Measurements from ENCODE around the gene ALS2CL. TPM values are rescaled to one million over a fixed set of nuclear protein-coding genes. Genes with fewer than 3 reads are reported as not detected.

The ALS2CL gene
- total RNA-seq, 1 experiment from 2014 or later = 0.90 TPM

DNA sequence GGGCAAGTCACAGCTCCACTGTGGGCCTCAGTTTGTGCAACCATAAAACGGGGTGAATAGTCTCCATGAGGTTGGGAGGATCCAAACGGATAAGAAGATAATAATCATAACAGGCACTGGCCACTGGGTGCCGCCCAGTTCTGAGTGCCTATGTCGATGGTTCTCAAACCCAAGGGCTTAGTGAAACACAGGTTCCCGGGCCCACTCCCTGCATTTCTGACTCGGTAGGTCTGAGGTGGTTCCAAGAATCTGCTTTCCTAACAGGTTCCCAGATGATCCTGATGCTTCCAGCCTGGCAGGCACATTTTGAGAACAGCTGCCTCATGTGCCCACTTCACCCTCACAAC, 21.2 kb downstream of the ALS2CL start:
- in situ Hi-C loops (cut with HindIII; ENCODE audit: low pct_unique_long_range_greater_than_20kb, low sequenced_read_pairs) = no loop called here
- DNase-seq (ENCODE audit: low read depth, low spot score) = no peak

- no peak for DNase-seq (ENCODE audit: low read depth, low spot score)
- in situ Hi-C loops (cut with HindIII; ENCODE audit: low pct_unique_long_range_greater_than_20kb, low sequenced_read_pairs) = no loop called here
Observed at GRCh38 chr3:46671541-46672348, 21.7 kb downstream of the ALS2CL start.

- DNase-seq (ENCODE audit: low read depth, low spot score) = no peak
- in situ Hi-C loops (cut with HindIII; ENCODE audit: low pct_unique_long_range_greater_than_20kb, low sequenced_read_pairs) = no loop called here
Observed at GRCh38 chr3:46670891-46671427, 22.5 kb downstream of the ALS2CL start.

GRCh38 chr3:46670000-46670890, 23.2 kb downstream of the ALS2CL start:
- no peak for DNase-seq (ENCODE audit: low read depth, low spot score)
- in situ Hi-C loops (cut with HindIII; ENCODE audit: low pct_unique_long_range_greater_than_20kb, low sequenced_read_pairs) = no loop called here

DNA sequence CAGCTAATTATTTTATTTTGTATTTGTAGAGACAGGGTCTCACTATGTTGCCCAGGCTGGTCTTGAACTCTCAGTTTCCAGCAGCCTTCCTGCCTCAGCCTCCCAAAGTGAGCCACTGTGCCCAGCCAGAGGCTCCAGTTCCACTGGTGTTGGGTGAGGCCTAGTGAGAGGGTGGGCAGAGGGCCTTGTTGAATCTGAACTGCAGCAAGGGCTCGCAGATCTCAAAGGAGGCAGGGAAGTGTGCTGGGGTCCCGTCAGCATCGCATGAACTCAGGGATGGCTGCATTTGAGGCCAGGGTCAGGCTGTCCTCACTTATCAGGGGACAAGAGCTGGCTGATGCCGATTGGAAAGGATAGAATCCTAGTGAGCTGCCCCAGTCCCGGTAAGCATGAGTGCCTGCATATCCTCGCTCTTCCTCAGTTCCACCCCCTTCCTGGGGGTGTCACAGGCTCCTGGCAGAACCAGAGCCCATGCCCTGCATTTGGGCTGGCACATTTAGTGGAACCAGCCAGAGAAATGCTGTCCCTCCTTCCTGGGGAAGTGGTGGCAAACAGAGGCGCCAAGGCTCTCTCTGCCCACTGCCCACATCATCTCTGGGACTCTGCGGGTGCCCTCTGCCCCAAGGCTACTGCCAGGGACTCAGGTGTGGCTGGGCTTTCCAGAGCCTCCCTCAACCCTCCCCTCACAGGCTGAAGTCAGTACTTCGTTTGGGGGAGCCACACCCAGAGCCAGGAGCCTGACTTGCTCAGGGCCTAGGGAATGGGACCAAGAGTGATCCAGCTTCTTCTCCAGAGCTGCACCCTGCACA, 24.1 kb downstream of the ALS2CL start:
- DNase-seq (ENCODE audit: low read depth, low spot score) = no peak
- in situ Hi-C loops (cut with HindIII; ENCODE audit: low pct_unique_long_range_greater_than_20kb, low sequenced_read_pairs) = no loop called here

DNA sequence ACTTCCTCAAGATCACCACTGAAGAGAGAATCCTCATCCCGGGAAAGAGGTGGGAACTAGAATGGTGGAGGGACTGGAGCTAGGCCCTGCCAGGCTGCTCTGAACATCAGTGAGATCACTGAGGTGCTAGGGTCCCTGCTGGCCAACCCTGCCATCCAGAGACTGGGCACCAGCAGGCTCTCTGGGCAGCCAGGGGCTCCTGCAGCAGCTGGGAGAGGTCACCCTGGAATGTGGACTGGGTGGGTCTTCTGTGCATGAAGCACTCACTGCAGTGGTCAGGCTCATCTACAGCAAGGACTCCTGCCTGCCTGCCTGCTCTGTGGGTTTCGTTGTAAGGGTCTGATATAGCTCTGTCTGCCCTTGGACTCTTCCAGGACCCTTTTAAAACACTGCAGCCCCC, 24.9 kb downstream of the ALS2CL start:
- DNase-seq (ENCODE audit: low read depth, low spot score) = no peak
- in situ Hi-C loops (cut with HindIII; ENCODE audit: low pct_unique_long_range_greater_than_20kb, low sequenced_read_pairs) = no loop called here

DNA sequence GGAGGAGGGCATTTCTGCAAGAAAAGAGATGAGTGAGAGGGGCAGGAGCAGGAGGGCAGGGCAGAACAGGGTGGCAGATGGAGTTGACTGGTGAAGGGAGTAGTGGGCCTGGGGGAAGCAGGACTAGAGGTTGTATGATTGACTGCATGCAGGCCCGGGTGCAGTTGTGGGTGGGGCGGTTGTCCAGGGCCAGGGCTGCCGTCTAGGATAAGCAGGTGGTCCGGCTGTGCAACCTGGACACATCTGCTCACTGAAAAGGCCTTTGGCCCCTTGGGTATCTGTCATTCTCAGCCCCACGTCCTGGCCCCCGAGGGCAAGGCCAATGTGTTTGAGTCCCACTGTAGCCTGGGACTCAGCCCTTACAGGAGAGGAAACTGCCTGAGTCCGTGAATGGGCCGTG, 25.4 kb downstream of the ALS2CL start:
- in situ Hi-C loops (cut with HindIII; ENCODE audit: low pct_unique_long_range_greater_than_20kb, low sequenced_read_pairs) = no loop called here
- no peak for DNase-seq (ENCODE audit: low read depth, low spot score)

DNA sequence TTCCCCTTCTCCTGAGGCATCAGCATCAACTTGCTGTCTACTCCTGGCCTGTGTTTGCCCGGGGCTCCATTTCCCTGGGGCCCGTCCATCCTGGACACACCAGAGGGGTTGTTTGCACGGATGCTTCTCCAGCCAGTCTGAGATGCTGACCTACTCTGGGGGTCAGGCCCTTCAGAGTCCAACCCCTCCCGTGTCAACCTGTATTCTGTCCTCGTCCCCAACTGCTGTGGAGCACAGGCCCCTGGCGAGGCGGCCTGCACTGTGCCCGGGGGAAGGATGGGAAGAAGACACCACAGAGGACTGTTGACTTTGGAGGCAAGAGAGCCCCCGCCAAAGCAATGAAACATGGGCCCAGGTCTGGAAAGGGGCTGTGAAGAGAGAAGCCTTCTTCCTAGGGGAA, 25.8 kb downstream of the ALS2CL start:
- in situ Hi-C loops (cut with HindIII; ENCODE audit: low pct_unique_long_range_greater_than_20kb, low sequenced_read_pairs) = no loop called here
- DNase-seq (ENCODE audit: low read depth, low spot score) = no peak

GRCh38 chr3:46667061-46667621, 26.3 kb downstream of the ALS2CL start:
- in situ Hi-C loops (cut with HindIII; ENCODE audit: low pct_unique_long_range_greater_than_20kb, low sequenced_read_pairs) = no loop called here
- no peak for DNase-seq (ENCODE audit: low read depth, low spot score)

- no peak for DNase-seq (ENCODE audit: low read depth, low spot score)
- in situ Hi-C loops (cut with HindIII; ENCODE audit: low pct_unique_long_range_greater_than_20kb, low sequenced_read_pairs) = no loop called here
Observed at GRCh38 chr3:46666453-46666845, 27.0 kb downstream of the ALS2CL start.

DNA sequence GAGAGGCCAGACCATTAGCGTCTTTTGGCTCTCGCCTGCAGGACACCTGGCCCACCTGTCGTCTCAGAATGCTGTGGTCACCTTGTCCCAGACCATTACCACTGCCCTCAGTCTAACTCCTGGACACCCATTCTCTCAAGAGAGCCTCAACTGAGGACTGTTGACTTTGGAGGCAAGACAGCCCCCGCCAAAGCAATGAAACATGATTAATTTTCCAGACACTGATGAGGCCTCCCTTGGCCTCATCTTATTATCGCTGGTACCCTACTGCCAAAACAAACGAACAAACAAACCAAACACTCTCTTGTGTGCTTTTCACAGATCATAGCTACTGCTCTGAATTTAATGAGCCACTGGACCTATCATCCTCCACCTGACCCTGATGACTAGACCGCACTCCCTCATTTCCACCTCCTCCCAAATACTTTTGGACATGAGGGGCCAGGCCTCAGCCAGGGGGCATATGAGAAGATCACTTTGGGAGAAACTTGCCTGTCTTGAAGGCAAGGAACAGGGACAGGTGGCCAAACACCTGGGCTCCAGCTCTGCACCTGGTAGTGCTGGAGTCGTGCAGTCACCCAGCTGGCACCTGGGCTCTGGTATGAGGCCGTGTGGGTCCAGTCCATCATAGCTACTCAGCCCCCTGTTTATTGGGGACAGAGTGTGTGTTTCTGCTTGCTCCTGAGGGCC, 27.6 kb downstream of the ALS2CL start:
- no peak for DNase-seq (ENCODE audit: low read depth, low spot score)
- in situ Hi-C loops (cut with HindIII; ENCODE audit: low pct_unique_long_range_greater_than_20kb, low sequenced_read_pairs) = no loop called here

- in situ Hi-C loops (cut with HindIII; ENCODE audit: low pct_unique_long_range_greater_than_20kb, low sequenced_read_pairs) = no loop called here
- DNase-seq (ENCODE audit: low read depth, low spot score) = no peak
Observed at GRCh38 chr3:46664971-46665762, 28.3 kb downstream of the ALS2CL start.

DNA sequence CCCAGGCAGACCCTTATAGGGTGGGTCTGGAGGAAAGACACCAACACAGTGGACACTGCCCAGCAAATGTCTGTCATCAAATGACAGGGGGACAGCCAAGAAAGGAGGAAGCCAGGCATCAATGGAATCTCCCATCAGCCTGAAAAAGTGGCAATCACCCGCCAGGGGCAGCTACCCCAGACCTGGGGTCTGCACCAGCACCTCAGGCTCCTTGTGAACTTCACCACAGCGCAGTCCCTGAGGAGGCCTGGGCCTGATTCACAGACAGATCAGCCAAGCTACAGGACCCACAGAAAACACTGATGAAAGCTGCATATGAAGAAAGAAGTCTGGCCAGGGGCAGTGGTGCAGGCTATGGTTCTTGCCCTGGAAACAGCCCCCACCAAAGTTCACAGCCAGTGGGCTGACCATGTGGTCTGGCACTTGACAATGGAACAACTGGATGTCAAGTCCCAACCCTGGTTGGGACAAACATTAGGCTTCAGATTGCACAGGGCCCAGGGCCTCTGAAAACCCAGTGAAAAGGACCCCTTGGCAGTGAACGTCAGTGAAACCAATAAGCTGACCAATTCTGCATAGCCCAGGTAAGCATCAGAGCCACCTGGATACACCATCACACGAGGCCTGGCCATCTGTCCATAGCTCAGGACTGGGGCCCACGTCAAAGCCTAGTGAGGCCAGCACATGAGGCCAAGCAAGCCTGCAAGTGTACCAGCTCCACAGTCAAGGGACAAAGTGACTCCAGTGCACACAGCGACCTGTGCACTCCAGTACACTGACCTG, 29.1 kb downstream of the ALS2CL start:
- in situ Hi-C loops (cut with HindIII; ENCODE audit: low pct_unique_long_range_greater_than_20kb, low sequenced_read_pairs) = no loop called here
- DNase-seq (ENCODE audit: low read depth, low spot score) = no peak

DNA sequence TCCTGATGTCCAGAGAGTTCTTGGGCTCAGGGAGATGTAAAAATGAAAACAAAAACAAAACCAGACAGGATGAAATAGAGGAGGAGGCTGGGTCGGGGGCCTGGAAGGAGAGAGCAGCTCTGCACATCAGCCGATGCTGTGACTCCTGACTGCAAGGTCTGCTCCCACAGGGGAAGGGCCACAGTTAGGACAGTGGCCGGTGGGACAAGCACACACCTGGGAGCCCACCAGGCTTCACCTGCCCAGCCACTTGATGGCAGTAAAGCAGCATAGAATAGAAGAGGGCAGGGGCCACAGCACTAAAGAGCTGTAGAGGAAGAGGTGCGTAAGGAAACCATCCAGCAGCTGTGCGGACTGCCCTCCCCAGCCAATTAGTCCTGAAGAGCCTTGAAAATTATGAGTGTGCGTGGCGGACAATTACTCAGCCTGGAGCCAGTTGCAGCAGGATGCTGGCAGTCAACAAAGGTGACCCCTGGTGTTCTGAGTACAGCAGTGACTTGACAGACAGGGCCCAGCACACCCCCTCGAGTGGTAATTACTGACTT, 29.8 kb downstream of the ALS2CL start:
- in situ Hi-C loops (cut with HindIII; ENCODE audit: low pct_unique_long_range_greater_than_20kb, low sequenced_read_pairs) = no loop called here

GRCh38 chr3:46662771-46663551, 30.5 kb downstream of the ALS2CL start:
- in situ Hi-C loops (cut with HindIII; ENCODE audit: low pct_unique_long_range_greater_than_20kb, low sequenced_read_pairs) = no loop called here
- no peak for DNase-seq (ENCODE audit: low read depth, low spot score)

More for the DNA sequence above, 29.8 kb downstream of the ALS2CL start:
- DNase-seq (ENCODE audit: low read depth, low spot score) = peak; percentile 16
